ENCODE data around the gene MT1X.
A peak's percentile ranks its signal among the peaks of the same experiment; 100 is the strongest.
"Not testable (repeated sequence)": the region's sequence is repeated elsewhere in the genome, so short reads cannot be mapped to it uniquely, and the experiment has no call there.

The MT1X gene

DNA sequence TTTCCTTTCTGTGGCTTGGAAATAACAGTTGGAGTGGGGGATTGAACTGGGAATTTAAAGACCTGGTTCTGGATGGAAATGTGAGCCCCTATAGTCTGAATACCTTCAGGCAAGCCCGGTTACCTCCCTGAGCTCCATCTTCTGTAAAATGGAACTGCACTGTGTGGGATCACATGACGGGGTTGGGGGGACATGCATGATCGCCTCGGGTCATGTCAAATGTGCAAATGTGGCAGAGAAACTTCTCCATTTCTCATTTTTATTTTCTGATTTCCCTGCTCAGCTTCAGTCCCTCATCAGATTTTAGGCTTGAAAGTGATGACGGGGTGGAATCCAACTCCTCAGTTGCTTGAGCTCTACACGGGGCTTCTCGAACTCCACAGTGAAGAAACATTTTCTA lies 29.1 kb upstream of the MT1X start:
- no peak for DNase-seq (ENCODE audit: low read depth in 1 of 2, low spot score in 1 of 2)

DNA sequence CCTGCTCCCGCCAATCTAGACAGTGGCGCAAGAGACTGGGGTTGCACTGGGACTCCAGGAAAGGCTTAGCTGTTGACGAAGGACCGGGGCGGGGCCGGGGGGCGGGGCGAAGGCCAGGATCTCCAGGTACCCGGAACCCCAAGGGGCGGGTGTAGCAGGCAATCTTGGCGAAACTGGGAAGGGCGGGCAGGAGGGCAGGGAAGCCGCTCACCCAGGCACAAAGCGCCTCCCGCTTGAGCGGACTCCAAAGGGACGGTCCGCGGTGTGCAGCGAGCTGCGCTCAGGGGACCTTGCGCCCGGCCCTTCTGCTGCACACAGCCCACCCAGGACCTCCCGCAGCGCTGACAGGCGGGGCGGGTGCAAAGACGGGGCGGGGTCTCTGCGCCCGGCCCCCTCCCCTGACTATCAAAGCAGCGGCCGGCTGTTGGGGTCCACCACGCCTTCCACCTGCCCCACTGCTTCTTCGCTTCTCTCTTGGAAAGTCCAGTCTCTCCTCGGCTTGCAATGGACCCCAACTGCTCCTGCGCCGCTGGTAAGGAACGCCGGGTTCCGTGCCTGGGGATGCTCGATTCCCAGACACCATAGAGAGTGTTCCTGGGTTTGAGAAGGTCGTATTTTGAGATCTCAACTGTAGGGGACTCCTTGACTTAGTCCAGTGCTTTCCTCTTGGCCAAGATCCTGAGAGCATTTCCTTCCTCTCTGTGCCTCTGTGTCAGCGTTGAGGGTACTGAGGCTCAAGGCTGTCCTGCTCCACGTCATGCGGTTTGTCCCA lies 24.5 kb upstream of the MT1X start, which contains the start of gene MT1F:
MT1F (plus strand) TSS at position 405 of the 772 bp plus-strand sequence; CDS start at position 505, 100 bp downstream.
- peak; percentile 37 to 57 for DNase-seq (ENCODE audit: low read depth in 1 of 2, low spot score in 1 of 2)

DNA sequence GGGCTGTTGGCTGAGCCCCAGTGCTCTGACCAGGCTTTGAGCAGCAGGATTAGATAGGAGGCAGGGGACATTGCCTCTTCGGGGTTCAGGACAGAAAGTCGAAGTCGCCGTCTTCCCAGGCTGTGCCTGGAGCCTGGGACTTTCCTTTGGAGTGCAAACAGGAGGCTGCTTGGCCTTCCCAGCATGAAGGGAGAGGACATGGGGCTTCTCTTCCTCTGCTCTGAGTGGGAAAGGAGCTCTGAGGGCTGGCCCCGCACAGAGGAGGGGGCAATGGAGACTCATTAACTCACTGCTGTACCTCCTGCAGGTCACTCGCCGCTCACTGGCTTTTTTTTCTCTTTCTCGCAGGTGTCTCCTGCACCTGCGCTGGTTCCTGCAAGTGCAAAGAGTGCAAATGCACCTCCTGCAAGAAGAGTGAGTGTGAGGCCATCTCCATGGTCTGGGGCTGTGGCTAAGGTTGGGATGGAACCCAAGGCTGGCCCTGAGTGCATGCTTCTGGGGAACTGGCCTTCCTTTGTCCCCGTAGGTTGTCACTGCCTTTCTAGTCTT lies 23.9 kb upstream of the MT1X start:
- DNase-seq (ENCODE audit: low read depth in 1 of 2, low spot score in 1 of 2): no peak

DNA sequence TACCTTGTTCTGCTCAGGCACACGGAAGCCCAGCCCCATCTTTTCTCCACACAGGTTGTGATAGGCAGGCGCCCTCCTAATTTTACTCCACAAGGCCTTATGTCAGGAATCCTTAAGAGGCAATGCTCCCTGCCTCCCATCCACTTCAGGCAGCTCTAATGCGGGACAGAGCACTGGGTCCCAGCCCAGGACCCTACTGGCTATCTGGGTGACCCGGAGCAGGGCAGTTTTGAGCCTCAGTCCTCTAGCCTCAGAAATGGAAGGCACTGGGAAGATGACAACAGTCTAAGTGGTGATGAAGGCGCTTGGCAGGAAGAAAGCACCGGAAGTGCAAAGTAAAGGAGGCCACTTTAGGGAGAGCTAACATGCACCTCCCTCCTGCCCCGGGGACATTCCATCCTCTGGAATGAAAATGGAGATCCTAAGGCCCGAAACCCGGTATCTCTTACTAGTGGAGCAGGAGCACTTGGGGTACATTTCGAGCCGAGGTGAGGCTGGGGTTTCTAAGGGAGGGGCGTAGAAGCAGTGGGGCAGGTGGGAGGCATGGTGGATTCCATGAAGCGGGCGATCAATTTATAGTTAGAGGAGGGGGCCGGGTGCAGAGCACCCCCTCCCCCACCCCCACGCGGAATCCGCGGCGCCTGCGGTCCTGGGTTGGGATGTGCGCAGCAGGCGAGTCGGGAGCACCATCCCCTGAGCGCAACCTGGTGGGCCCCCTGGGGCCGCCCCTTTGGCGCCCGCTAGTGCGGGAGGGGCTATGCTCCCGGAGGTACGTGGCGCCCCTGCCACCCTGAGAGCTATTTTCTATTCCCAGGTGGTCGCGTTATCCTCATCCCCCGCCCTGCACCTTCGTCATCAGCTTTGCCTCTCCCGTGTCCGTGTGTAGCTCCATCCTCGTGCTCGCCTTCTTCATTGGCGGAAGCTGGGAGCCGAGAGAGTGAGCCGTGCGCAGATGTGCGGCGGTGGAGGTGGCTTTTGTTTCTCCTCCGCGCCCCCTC lies 19.6 kb upstream of the MT1X start:
- no peak for DNase-seq (ENCODE audit: low read depth in 1 of 2, low spot score in 1 of 2)

DNA sequence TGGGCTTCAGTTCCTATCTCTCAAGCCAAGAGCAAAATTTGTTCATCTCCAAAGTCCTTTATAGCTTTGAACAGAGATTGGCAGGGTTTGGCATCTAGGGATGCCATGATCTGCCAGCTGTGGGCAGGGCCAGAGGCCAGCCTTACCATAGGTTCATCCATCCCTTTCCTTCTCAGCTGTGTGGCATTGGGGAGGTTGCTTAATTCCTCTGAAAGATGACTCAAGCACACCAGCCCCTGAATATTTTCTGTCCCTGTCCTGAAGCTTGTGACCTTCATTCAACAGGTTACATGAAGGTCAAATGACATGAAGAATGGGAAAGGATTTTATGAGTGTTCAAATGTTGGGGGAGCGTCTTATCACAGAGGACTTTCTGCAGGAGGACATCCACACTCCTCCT lies 17.8 kb upstream of the MT1X start:
- no peak for DNase-seq (ENCODE audit: low read depth in 1 of 2, low spot score in 1 of 2)

DNA sequence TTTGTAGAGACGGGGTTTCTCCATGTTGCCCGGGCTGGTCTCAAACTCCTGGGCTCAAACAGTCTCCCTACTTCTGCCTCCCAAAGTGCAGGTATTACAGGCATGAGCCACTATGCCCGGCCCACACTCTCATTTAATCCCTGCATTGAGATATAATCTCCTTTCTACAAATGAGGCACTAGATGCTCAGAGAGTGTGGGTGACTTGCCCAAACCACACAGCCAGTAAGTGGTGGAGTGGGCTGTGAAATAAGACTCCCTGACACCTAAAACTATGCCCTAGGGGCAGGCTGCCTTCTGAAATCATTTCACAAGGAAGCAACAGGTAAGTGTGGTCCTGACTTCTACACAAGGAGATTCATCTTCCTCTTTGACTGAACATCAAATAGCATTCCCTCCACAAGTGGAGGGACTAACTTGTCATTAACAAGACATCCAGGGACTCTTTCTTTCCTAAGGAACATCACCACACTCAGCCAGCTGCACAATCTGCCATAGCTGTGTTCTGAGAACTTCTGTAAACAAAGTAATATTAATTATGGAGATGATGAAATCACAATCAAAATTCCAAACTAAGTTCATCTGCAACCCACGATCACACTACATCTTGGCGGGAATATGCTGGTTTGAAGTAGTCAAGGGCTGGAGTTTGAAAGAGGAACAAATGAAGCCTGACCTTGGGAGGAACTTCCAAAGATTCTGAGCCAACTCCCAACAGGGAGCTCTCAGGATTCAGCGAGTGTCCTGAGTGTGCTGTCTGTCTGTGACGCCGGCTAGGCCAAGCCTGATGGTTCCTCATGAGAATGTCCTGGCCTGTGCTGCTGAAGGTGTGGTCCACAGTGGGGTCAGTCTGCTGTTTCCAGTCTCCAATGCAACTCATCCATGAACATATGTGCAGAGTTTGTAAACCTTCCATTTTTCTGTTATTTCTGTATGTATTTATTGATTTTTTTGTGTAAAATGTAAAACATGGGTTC lies 16.7 kb upstream of the MT1X start:
- DNase-seq (ENCODE audit: low read depth in 1 of 2, low spot score in 1 of 2): not testable (repeated sequence)

DNA sequence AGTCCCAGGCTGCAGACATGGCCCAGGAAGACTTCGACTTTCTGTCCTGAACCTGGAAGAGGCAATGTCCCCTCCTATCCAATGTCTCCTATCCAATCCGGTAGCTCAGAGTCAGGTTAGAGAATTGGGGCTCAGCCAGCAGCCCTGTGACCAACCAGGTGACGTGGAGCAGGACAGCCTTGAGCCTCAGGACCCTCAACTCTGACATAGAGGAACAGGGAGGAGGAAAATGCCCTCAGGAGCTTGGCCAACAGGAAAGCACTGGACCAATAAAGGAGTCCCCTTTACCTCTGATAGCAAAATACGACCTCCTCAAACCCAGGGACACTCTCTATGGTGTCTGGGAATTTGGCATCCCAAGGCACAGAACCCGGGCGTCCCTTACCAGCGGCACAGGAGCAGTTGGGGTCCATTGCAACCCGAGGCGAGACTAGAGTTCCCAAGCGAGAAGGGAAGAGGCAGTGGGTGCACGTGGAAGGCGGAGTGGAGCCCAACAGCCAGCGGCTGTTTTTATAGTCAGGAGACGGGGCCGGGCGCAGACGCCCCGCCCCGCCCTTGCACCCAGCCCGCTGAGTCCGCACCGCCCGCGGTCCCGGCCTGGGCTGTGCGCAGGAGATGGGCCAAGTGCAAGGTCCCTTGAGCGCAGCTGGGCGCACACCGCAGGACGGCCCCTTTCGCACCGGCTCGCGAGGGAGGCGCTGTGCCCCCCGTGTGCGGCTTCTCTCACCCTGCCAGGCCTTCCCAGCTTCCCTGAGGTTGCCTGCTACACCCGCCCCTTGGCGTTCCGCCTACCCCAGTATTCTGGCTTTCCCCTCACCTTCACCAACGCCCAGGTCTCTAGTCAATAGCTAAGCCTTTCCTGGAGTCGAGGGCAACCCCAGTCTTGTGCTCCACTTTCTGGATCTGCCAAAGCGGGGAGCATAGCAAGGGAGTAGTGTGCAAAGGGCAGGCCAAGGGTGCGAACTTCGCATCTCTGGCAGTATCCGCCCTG lies 14.4 kb upstream of the MT1X start, which contains the start of gene MT1G:
MT1G (minus strand) TSS at position 485 of the 991 bp plus-strand sequence; CDS start at position 413, 72 bp downstream.
- DNase-seq (ENCODE audit: low read depth in 1 of 2, low spot score in 1 of 2): no peak

DNA sequence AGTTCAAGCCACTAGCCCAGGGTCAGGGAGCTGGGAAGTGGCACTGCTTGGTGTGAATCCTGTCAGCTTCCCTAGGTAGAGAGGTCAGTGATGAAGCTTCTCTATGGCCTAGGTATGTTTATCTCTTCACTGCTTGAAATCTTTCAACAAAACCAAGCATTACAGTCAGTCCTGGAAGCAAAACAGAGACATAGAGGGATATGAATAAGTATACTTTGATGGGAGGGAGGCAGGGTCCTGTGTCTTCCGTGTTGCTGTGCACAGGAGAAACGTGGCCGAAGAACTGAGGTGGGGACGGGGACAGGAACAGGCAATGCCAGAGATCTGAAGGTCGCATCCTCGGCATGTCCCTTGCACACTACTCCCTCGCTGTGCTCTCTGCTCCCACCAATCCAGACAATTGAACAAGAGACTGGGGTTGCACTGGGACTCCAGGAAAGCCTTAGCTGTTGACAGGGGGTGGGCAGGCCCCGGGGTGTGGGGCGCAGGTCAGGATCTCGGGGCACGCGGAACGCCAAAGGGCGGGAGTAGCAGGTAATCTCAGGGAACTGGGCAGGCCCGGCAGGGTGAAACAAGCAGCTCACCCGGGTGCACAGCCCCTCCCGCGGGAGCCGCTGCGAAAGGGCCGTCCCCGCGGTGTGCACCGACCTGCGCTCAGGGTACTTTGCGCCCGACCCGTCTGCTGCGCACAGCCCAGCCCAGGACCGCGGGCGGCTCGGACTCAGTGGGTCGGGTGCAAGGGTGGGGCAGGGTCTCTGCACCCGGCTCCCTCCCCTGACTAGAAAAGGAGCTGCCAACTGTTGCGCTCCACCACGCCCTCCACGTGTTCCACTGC lies 13.0 kb upstream of the MT1X start, which contains the start of gene MT1H:
MT1H (plus strand) TSS at position 810 of the 835 bp plus-strand sequence. CDS start 71 bp downstream, outside the sequence.
- DNase-seq (ENCODE audit: low read depth in 1 of 2, low spot score in 1 of 2): no peak

DNA sequence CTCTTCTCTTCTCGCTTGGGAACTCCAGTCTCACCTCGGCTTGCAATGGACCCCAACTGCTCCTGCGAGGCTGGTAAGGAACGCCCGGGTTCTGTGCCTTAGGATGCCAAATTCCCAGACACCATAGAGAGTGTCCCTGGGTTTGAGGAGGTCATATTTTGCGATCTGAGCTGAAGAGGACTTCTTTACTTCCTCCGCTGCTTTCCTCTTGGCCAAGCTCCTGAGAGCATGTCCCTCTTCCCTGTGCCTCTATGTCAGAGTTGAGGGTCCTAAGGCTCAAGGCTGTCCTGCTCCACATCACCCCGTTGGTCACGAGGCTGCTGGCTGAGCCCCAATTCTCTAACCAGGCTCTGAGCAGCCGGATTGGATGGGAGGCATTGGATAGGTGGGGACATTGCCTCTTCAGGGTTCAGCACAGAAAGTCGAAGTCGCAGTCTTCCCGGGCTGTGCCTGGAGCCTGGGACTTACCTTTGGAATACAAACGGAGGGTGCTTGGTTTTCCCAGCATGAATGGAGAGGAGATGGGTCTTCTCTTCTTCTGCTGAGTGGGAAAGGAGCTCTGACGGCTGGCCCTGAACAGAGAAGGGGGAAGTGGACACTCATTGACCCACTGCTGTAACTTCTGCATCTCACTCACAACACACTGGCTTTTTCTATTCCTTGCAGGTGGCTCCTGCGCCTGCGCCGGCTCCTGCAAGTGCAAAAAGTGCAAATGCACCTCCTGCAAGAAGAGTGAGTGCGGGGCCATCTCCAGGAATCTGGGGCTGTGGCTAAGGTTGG lies 12.2 kb upstream of the MT1X start:
- no peak for DNase-seq (ENCODE audit: low read depth in 1 of 2, low spot score in 1 of 2)

DNA sequence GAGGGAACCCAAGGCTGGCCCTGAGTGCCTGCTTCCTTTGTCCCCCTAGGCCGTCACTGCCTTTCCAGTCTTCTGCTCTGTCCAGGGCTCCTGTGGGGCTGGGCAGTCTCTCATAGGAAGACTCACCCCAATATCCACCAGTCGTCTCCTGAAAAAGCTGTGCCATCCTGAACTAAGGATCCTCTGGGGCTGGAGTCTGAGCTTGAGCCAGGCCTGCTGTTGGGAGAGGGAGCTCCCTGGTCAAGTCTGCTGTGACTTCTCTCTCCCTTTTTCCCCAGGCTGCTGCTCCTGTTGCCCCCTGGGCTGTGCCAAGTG lies 11.7 kb upstream of the MT1X start:
- no peak for DNase-seq (ENCODE audit: low read depth in 1 of 2, low spot score in 1 of 2)

DNA sequence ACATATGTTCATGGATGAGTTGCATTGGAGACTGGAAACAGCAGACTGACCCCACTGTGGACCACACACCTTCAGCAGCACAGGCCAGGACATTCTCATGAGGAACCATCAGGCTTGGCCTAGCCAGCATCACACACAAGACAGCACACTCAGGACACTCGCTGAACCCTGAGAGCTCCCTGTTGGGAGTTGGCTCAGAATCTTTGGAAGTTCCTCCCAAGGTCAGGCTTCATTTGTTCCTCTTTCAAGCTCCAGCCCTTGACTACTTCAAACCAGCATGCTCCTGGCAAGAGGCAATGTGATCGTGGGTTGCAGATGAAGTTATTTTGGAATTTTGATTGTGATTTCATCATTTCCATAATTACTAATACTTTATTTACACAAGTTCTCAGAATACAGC lies 10.6 kb upstream of the MT1X start:
- DNase-seq (ENCODE audit: low read depth in 1 of 2, low spot score in 1 of 2): not testable (repeated sequence)

DNA sequence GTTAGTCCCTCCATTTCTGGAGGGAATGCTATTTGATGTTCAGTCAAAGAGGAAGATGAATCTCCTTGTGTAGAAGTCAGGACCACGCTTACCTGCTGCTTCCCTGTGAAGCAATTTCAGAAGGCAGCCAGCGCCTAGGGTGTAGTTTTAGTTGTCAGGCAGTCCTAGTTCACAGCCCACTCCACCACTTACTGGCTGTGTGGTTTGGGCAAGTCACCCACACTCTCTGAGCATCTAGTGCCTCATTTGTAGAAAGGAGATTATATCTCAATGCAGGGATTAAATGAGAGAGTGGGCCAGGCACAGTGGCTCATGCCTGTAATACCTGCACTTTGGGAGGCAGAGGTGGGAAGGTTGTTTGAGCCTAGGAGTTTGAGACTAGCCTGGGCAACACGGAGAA lies 10.1 kb upstream of the MT1X start:
- not testable (repeated sequence) for DNase-seq (ENCODE audit: low read depth in 1 of 2, low spot score in 1 of 2)

DNA sequence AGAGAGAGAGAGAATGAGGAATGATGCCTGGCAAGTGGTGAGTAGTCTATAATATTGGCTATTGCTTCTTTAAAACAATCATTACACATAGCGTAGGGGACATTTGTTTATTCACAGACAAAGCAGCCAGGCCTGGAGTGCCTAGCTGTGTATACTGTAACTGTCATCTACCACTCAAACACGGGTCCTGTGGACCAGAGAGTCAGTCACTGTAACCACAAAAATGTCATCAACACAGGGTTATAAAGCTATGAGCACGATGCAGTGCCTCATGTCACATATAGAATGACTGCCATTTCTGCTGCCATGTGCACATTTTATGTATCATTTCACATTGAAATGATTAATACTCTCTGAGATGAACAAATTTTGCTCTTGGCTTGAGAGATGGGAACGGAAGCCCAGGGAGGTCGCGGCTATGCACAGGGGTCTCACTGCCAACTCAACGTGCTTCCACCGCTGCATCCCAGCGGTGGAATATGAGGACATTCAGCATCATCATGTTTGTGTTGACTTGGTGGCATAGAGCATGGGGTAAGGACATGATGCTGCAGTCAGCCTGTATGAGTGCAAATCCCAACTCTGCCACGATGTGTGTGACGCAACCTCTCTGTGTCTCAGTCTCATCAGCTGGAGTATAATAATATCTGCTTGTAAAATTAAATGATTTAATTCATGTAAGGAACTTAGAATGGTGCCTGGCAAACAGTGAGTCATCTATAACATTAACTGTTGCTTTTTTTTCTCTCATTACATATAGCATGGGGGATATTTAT lies 9.3 kb upstream of the MT1X start:
- DNase-seq (ENCODE audit: low read depth in 1 of 2, low spot score in 1 of 2): no peak

DNA sequence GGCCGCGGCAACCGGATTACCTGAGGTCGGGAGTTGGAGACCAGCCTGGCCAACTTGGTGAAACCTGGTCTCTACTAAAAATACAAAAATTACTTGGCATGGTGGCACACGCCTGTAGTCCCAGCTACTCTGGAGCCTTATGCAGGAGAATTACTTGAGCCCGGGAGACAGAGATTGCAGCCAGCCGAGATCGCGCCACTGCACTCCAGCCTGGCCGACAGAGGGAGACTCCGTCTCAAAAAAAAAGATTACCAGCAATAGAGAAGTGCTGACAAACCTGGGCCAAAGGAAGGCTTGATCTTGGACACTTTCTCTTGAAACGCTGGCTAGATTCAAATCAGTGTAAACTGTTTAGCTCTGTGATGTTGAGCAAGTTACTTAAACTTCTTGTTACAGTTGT lies 8.3 kb upstream of the MT1X start:
- no peak for DNase-seq (ENCODE audit: low read depth in 1 of 2, low spot score in 1 of 2)

DNA sequence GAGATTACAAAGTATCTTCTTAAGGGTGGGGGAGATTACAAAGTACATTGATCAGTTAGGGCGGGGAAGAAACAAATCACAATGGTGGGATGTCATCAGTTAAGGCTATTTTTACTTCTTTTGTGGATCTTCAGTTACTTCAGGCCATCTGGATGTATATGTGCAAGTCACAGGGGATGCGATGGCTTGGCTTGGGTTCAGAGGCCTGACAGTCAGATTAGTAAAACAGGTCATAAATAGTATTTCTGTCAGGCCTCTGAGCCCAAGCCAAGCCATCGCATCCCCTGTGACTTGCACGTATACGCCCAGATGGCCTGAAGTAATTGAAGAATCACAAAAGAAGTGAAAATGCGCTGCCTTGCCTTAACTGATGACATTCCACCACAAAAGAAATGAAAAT lies 7.7 kb upstream of the MT1X start:
- DNase-seq (ENCODE audit: low read depth in 1 of 2, low spot score in 1 of 2): not testable (repeated sequence)

DNA sequence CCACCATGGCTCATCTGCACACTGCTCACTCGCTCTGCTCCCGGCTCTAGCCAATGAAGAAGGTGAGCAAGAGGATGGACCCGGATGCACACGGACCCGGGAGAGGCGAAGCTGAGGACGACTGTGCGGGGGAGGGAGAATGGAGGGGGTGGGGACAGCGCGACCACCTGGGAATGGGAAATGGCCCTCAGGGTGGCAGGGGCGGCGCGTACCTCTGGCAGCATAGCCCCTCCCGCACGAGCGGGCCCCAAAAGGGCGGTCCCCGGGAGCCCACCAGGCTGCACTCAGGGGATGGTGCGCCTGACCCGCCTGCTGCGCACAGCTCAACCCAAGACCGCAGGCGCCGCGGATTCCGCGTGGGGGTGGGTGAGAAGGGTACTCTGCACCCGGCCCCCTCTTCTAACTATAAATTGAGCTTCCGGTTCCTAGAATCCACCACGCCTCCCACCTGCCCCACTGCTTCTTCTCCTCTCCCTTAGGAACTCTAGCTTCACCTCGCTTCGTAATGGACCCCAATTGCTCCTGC lies 6.5 kb upstream of the MT1X start:
- peak in 1 of 2 donors; percentile 36 for DNase-seq (ENCODE audit: low read depth in 1 of 2, low spot score in 1 of 2)
